Panc1 (cell line): ENCODE measurements around the gene RCCD1. TPM values are rescaled to one million over a fixed set of nuclear protein-coding genes. Genes with fewer than 3 reads are reported as not detected.

Experiments used
- ATAC-seq: fragments of 200-7000 bp; cut with Tn5 transposase; 2 replicates; pipeline ENCODE4 v1.9.1; 2020; ENCODE audit warnings: mild to moderate bottlenecking, moderate library complexity
- BruUV-seq: library from RNA; stranded (reverse); fragments of 400-500 nt; replicated peaks from 2 replicates; lab custom pipeline; 2021; lab: Mats Ljungman, UMichigan
- CTCF ChIA-PET: fragments of 300-600 bp; sonication (Branson Sonifier 250); formaldehyde crosslinking; loops from one replicate; lab custom pipeline; 2022; ENCODE audit warnings: antibody characterized with exemption; lab: Charles Lee
- POLR2A ChIA-PET: fragments of 300-600 bp; sonication (Branson Sonifier 250); formaldehyde crosslinking; loops from one replicate; lab custom pipeline; 2022; ENCODE audit warnings: antibody characterized with exemption; lab: Charles Lee
- DNase-seq: peaks from one replicate; pipeline ENCODE4 v3.0.0-alpha.2; 2010; ENCODE audit warnings: low read depth, low spot score
- H3K27ac ChIP-seq: 2 replicates; pipeline ENCODE4 v1.5.1; 2011; ENCODE audit warnings: mild to moderate bottlenecking, low read length, inconsistent platforms
- H3K27me3 ChIP-seq: fragments of 200-500 bp; sonication (Bioruptor generic); 2 replicates; pipeline ENCODE4 v1.6.0; 2014; ENCODE audit warnings: low read length, inconsistent platforms; ENCODE audit not compliant: control insufficient read depth, insufficient read depth
- H3K36me3 ChIP-seq: fragments of 200-500 bp; sonication (Bioruptor generic); 2 replicates; pipeline ENCODE4 v1.5.1; 2014; ENCODE audit warnings: inconsistent platforms, mild to moderate bottlenecking, low read length, moderate library complexity; ENCODE audit not compliant: control insufficient read depth, insufficient read depth
- H3K4me1 ChIP-seq: 2 replicates; pipeline ENCODE4 v1.5.1; 2011; ENCODE audit warnings: inconsistent platforms, mild to moderate bottlenecking, low read length, moderate library complexity; ENCODE audit not compliant: control insufficient read depth, insufficient read depth
- H3K4me3 ChIP-seq, 2 experiments: 2 replicates each; pipeline ENCODE4 v1.5.1; 2011 to 2012; ENCODE audit warnings: low read depth in 2 of 2, low read length in 2 of 2, mild to moderate bottlenecking in 2 of 2, inconsistent platforms in 1 of 2, moderate library complexity in 1 of 2
- H3K9me3 ChIP-seq: fragments of 200-500 bp; sonication (Bioruptor generic); 2 replicates; pipeline ENCODE4 v1.5.1; 2014; ENCODE audit warnings: low read depth, mild to moderate bottlenecking, inconsistent platforms, low read length, moderate library complexity; ENCODE audit not compliant: control insufficient read depth, insufficient read depth
- CTCF ChIP-seq: fragments of 450-650 bp; IDR thresholded peaks from 2 replicates; pipeline ENCODE4 v1.5.1; 2017; ENCODE audit warnings: mild to moderate bottlenecking
- POLR2AphosphoS5 ChIP-seq: IDR thresholded peaks from 2 replicates; pipeline ENCODE4 v1.6.1; 2012; ENCODE audit warnings: mild to moderate bottlenecking, low read depth, low read length, moderate library complexity
- REST ChIP-seq, 2 experiments: IDR thresholded peaks; 2 replicates each; pipeline ENCODE4 v1.6.1; 2011 to 2012; ENCODE audit warnings: low read depth in 2 of 2, control low read depth in 1 of 2, low read length in 1 of 2, mild to moderate bottlenecking in 1 of 2, moderate library complexity in 1 of 2; ENCODE audit not compliant: insufficient read depth in 1 of 2
- SIN3A ChIP-seq: IDR thresholded peaks from 2 replicates; pipeline ENCODE4 v1.6.1; 2012; ENCODE audit warnings: low read depth, mild to moderate bottlenecking, low read length, moderate library complexity, borderline replicate concordance; ENCODE audit not compliant: insufficient read depth
- TCF7L2 ChIP-seq: IDR thresholded peaks from 2 replicates; pipeline ENCODE4 v1.6.1; 2011; ENCODE audit warnings: mild to moderate bottlenecking, low read depth, low read length, inconsistent platforms
- in situ Hi-C: cut with HindIII; loops from 2 replicates; pipeline ENCODE4 v1.10.0; 2016; ENCODE audit warnings: low sequenced_read_pairs, low pct_unique_long_range_greater_than_20kb
- intact Hi-C: fragments of 100-400 bp; cut with micrococcal nuclease; formaldehyde crosslinking; loops from one replicate; pipeline ENCODE4 v1.10.0; 2022; ENCODE audit not compliant: unreplicated experiment
- total RNA-seq: library from RNA; stranded (reverse); gene quantifications from one replicate; pipeline ENCODE4 v1.2.1, GENCODE V29; 2021; ENCODE audit not compliant: unreplicated experiment

Gene RCCD1
- total RNA-seq, 1 experiment from 2014 or later, result 23.6 TPM

GRCh38 chr15:90966262-90966661, 11.6 kb downstream of the RCCD1 start:
- ATAC-seq (no peak), DNase-seq (no peak)
- Histone ChIP-seq H3K4me3 (no peak overlapping the region), H3K27ac (no peak overlapping the region), H3K36me3 (peaks cover 52% of the 10 kb centered on the region), H3K9me3 (no peaks in the 10 kb centered on the region), H3K4me1 (no peaks in the 10 kb centered on the region; the same call in 1 of the 2 replicates), H3K27me3 (no peaks in the 10 kb centered on the region)
- TF ChIP-seq REST (IDR thresholded peaks at IDR 0.05; ENCODE audit: insufficient read depth in 1 of 2, low read depth in 2 of 2, low read length in 1 of 2) (no peak), POLR2AphosphoS5 (no peak; the same call in 1 of the 2 replicates), CTCF (no peak), SIN3A (no peak)
- in situ Hi-C loops (no loop called here), intact Hi-C loops (no loop called here)
- TSS peak; percentile 91 for BruUV-seq
- ChIA-PET POLR2A (no interaction called here), CTCF (no interaction called here)

- intact Hi-C loops, result no loop called here
- ATAC-seq (no peak; the same call in 1 of the 2 replicates), DNase-seq (no peak)
- in situ Hi-C loops, result no loop called here
- no TSS peak for BruUV-seq
- H3K27ac ChIP-seq, result no peak overlapping the region
- H3K4me3 ChIP-seq, result no peak overlapping the region
- peaks cover 52% of the 10 kb centered on the region for H3K36me3 ChIP-seq
- TF ChIP-seq SIN3A (no peak), POLR2AphosphoS5 (no peak), REST (IDR thresholded peaks at IDR 0.05; ENCODE audit: insufficient read depth in 1 of 2, low read depth in 2 of 2, low read length in 1 of 2) (no peak), CTCF (no peak), TCF7L2 (no peak)
- H3K9me3 ChIP-seq, result no peaks in the 10 kb centered on the region
- ChIA-PET POLR2A (no interaction called here), CTCF (no interaction called here)
- no peaks in the 10 kb centered on the region for H3K27me3 ChIP-seq
- H3K4me1 ChIP-seq, result no peaks in the 10 kb centered on the region; the same call in 1 of the 2 replicates
These were observed 12.5 kb downstream of the RCCD1 start for GRCh38 chr15:90967206-90967605.
